ENCODE measurements around the gene NELFA. TPM values are rescaled to one million over a fixed set of nuclear protein-coding genes. Genes with fewer than 3 reads are reported as not detected.

The NELFA gene
- polyA plus RNA-seq, 4 donors: 28.9 to 47.1 (median 31.1) TPM

DNA sequence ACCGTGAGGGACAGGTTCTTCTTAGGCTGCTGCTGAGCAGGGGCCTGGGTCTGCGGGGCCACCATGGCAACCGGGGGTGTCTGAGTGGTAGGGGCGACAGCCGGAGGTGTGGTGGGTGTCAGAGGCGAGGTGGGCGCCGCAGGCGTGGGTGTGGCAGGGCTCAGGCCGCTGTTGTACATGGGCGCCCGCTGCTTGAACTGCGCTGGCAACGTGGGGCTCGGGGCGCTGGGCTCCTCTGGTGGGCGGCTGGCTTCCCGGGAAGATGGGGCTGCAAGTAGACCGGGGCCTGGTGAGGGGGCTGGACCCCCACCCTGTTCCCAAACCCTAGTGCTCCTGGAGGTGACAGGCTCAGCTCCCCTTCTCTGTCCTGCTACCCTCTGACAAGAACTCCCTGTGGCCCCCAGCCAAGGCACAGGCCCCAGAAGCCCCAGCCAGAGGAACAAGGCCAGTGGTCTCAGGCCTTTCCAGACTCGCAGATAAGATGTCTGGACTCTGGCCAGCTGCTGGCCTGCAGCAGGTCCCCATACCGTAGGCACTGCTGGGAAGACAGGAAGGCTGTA is 24.8 kb downstream of the NELFA start:
- DNase-seq (ENCODE audit: low read depth in 4 of 4, low spot score in 3 of 4): no peak

DNA sequence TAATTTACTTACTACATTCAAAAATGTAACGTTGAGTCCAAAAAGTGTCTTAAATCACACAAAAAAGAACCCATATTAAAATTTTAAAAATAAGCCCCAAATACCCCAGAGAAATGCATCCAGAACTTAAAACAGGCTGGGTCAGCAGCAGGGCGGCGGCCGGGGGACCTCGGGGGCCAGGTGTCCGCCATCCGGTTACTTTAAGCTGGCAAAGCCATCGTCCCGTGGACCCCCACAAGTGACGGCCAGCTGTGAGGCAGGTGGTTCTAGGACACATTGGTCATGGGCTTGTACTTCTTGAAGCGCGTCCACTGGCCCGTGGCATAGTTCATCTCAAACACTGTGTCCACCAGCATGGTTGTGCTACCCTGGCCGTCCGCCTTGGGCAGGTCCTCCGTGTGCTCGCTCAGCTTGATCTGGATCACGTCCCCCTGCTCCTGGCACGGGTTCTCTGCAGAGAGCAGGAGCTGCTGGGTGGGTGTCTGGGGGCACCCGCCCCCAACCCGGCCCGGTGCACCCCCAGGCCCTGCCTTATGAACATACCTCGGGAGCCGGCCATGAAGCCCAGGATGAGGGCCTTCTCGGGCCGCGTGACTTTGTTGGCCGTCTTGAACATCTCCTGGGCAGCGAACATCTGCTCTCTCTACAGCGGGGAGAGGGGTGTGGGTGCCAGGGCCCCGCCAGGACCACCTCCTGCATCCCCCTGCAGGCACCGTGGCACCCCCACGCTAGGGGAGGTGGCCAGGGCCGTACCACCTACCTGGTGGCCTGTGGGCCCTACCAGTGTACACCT is 25.5 kb downstream of the NELFA start:
- DNase-seq (ENCODE audit: low read depth in 4 of 4, low spot score in 3 of 4): no peak

DNA sequence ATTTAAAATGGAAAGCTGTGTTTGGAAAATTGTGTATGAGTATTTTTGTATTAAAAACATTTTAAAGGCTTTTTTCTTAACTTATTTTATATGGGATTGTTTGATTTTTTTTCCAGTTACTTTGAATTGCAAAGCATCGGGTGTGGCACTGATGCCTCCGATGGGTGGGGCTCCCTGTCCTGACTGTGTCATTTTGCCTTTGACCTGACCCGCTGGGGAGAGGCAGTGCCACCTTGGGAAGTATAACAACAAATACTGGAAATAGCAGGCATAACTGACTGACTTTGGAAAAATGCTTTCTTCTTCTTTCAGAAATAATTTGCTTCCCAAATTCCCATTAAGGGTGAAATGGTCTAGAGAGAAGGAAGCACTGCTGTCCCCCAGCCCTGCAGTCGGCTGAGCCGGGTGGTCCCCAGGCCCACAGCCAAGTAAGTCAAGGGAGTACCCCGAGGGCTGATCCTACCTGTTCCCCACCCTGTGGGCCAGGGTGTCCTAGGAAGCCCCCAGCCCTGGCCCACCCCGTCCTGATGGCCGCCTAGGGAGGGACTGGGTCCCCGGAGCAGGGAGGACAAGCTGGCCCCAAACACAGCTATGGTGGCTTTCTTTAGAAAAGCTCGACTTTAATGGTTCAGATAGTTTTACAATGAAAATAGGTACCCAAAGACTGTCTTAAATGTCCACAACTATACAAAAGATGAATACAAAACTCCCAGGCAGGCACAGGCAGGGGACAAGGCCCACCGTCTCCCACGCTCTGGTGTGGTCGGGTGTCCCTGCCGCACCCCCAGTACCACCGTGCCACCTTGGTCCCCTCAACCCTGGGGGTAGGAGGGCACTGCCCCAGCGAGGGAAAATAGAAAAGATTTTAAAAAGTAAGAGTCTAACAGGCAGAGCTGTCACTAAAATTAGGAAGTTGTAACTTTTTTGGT is 26.4 kb downstream of the NELFA start:
- DNase-seq (ENCODE audit: low read depth in 4 of 4, low spot score in 3 of 4): no peak

DNA sequence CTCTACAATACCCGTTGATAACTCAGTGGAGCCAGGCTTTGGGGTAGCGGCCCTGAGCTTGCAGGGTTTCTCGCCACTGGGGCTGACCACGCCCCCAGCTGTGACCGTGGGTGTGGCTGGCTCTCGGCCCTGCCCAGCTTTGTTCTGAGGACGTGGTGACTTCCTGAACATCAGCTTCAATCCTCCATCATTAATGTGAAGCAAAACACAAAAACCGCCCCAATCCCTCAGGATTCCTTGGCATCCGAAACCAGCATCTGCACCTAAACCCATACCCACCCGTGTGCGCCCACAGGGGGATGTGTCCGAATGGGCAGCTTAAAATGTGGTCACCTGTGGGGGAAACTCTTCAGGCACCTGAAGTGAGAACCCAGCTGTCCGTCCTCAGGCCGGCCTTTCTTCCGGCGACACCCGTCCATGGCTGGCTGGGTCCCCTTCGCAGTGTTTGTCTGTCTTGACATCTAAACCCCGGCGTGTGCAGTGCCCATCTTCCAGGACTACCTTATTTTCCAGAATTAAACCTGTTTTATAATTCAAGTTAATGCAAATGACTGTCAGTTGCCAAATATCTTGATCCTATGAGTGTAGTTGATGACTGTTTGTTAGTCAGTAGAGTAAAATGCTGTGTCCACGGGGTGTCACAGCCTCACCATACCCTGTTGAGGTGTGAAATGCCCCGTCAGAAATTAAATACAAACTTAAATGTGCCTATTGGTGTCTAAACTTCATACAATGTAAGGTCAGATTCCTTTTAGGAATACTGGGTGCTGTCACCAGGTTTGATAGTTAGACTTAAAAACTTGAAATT is 27.3 kb downstream of the NELFA start:
- DNase-seq (ENCODE audit: low read depth in 4 of 4, low spot score in 3 of 4): no peak

DNA sequence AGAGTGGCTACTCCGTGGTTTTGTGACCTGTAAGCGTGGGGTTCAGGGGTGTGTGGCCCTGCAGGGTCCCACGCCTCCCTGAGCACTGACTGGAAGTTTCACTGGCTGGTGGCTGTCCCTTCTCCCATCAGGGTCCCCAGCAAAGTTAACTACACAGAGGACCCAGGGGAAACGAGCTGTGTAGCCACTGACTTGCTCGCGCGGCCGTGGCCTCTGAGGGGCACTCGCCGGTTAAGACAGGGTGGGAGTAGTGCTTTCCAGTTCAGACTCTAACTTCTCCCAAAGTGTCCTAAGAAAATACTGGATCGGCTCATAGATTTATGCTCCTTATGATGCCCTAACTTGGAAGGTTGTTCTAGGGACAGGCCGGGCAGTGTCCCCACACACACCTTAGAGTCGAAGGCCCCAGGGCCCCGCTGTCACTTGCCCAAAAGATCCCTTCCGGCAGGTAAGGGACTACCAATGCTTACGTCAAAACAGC is 28.2 kb downstream of the NELFA start:
- no peak for DNase-seq (ENCODE audit: low read depth in 4 of 4, low spot score in 3 of 4)

DNA sequence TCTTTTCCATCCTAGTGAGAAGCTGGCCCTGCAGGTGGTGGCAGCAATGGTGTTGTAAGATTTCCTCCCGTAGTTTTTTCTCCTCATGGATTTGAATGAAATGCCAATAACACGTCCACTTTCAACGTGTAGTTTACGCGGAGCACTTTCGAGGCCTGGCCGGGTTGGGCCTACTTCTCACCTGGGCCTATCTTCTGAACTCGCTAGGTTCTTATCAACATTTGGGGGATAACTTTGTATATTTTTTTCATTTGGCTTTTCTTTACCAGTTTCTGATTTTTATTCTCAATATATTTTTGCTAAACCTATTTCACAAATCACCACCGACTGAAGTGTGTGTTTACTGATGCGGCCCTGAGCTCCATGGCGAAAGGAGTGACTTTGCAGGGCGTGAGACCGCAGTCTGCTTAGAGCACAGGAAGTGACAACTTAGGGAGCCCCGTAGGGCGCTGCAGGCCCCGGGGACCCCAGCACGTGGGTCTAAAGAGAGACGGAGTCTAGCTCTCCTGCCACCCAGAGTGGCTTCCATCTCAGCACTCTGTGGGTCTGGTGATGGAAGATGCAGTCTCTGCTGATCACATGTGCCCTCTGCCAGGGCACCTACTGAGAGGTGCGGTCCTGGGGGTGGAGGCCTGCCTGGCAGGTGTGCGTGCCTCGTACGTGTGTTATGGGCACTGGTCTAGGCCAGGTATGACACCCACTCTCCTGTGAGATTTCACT is 29.1 kb downstream of the NELFA start:
- DNase-seq (ENCODE audit: low read depth in 4 of 4, low spot score in 3 of 4): no peak

DNA sequence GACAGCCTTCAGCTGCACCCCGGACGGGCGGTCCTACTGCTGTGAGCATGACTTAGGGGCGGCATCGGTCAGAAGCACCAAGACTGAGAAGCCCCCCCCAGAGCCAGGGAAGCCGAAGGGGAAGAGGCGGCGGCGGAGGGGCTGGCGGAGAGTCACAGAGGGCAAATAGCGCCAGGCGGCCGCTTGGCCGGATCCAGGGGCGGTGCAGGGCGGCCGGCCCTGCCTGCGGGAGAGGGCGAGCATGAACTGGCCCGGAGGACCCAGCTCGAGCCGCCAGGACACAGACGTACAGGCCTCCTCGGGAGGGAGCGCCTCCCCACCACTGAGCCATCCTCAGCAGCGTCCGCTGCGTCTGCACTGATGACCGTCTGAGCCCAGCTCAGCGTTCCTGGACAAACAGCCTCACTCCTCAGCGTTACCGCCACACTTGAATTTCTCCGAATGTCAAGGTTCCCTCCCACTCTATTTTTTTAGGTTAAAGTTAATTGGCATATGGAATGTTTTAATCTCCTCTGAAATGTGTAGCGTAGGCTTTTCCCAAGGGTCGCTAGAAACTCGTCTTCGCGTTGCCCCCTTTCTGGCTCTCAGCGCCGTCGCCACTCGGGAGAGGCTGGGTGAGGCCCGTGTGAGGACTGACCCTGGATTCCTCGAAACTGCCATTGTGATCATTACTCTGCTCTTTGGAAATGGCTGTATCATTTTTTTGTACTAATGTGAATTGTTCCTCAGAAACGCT is 29.9 kb downstream of the NELFA start:
- no peak for DNase-seq (ENCODE audit: low read depth in 4 of 4, low spot score in 3 of 4)

DNA sequence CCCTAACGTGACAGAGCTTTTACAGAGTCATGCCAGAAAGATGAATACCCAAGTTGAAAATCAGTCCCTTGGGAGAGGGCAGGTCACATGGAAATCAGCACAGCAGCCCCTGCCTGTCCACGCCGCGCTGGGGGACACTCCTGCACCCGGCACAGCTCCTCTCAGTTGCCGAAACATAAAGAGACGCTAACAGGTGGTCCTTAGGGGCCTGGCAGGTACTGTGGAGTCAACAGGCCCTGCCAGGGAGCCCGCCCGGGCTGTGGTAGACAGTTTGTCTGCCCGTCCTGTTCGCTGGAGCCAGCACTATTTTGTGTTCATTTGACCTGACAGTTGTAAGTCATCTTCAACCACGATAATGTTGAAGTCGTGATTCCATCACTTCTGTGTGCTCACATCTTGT is 30.5 kb downstream of the NELFA start:
- no peak for DNase-seq (ENCODE audit: low read depth in 4 of 4, low spot score in 3 of 4)

DNA sequence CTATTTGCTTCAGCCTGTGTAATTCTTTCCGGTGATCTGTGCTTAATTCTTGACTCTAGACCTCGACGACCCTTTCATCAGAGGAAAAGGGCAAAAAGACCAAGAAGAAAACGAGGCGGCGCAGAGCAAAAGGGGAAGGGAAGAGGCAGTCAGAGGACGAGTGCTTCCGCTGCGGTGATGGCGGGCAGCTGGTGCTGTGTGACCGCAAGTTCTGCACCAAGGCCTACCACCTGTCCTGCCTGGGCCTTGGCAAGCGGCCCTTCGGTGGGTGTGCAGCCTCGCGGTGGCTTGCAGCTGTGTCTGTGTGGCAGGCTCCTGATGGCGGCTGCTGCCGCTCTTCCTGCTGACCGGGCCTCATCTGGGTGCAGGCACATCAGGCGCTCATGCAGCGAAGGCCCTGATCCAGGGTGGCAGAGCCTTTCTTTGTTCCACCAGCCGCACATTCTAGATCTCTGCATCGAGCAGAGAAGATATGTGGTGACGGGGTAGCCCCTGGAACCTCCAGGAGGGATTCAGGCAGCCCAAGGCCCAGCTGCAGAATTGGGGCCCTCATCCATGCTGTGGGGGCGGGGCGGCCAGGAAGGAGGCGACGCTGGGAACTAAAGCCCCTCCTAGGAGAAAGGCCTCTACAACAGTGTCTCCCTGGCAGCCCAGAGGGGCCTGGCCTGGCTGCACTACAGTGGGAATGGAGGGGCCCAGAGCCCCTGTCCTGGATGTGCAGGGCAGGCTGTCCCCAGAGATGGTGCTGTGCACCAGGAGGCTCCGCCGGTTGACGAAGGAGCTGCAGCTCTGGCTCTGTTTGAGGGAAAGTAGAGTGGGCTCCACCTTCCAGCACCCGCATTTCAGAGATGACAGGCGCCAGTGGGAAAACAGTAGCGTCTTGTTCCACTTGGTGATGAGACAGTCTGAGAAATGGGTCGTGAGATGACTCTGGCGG is 32.1 kb downstream of the NELFA start:
- DNase-seq (ENCODE audit: low read depth in 4 of 4, low spot score in 3 of 4): no peak

DNA sequence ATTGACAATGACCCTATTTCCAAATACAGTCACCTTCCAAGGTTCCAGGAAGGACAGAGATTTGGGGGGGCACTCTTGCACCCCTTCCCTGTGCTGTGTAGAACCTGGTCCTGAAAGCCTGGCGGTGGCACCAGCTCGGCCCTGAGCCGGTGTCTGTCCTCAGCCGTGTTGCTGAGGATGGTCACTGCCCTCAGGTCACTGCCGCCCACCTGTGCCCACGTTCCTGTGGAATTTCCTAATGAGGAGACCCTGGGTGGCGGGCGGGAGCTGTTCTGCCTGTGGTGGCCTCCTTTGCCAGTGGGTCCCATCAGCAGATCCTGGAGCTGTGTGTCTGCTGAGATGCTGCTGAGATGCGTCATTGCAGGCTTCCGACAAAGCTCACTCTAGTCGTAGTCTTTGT is 32.9 kb downstream of the NELFA start:
- no peak for DNase-seq (ENCODE audit: low read depth in 4 of 4, low spot score in 3 of 4)

DNA sequence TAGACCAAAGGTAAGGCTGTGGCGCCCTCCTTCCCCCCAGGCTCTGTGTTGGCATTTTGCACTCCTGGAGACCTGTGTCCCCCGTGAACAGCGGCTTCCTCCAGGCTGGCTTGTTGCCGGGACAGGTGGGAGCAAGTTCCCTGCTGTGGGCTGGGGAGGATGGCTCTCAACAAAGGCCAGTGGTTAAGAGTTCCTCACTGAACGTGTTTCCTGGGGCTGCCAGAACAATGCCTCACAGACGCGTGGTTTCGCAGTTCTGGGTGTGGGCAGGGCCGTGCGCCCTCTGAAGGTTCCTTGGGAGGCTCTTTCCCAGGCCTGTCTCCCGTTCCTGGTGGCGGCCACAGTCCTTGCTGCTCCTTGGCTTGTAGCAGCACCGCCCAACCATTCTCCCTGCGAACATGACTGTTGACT is 33.4 kb downstream of the NELFA start:
- no peak for DNase-seq (ENCODE audit: low read depth in 4 of 4, low spot score in 3 of 4)

DNA sequence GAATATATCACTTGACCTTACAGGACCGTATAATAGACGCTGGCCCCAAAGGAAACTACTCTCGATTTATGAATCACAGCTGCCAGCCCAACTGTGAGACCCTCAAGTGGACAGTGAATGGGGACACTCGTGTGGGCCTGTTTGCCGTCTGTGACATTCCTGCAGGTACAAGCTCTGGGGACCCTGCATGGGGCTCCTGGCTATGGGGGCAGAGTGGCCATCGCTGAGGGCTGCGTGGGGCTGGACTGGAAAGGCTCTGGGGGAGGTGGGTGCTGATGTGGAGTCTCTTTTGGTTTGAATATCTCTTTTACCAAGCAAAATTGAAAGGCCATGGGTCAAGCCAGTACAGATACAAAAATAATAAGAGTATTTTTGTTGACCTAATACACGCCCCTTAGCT is 33.9 kb downstream of the NELFA start:
- DNase-seq (ENCODE audit: low read depth in 4 of 4, low spot score in 3 of 4): no peak

DNA sequence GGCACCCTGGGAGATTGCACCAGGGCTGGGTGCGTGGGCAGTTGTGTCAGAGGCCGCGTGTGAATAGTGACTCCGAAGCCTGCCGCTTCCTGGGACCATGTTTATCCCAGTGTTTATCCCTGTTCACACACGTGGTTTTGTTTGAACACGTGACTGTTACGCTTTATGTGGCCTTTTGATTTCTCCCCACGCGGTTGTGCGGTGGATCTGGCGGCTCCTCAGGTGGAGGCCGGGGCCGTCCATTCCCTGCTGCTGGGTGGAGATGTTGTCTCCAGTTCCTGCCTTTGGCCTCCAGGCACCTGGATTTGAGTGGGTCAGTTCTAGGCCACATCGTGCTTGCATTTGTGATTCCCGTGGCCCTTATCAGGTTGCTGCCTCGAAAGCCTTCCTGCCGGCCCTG is 35.1 kb downstream of the NELFA start:
- no peak for DNase-seq (ENCODE audit: low read depth in 4 of 4, low spot score in 3 of 4)

DNA sequence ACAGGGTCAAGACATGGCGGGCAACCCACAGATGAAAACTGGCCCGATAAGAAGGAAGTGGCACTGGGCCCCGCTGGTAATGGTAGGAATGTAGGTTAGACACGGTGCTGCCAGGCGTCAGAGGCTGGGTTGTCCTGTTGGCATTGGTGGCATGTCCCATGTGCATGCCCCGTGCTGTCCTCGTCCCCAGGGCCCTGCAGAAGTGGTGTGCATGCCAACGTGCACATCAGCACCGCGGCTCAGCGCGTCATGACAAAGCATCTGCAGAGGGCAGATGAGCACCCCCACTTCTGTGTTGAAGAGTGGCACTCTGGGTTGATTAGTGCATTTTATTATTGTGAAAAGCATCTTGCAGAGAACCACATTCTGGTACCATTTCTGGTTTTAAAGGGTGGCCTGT is 35.6 kb downstream of the NELFA start:
- DNase-seq (ENCODE audit: low read depth in 4 of 4, low spot score in 3 of 4): no peak

DNA sequence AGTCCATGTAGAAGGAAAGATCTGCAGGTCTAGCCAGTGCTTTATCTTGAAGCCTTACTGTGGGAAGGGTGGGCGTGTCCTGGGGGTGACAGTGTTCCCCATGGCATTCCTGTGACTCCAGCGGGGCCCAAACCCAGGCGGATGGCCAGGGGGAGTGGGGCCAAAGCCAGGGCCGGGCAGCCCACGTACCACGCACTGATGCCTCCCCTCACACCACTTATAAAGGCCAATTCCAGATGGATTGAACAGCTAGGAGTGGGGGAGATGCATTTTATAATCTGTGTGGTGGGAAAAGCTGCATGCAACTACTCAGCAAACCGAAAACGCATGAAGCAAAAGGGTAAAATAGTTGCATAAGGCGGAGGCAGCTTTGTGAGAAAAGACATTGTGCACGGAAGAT is 36.4 kb downstream of the NELFA start:
- DNase-seq (ENCODE audit: low read depth in 4 of 4, low spot score in 3 of 4): no peak

DNA sequence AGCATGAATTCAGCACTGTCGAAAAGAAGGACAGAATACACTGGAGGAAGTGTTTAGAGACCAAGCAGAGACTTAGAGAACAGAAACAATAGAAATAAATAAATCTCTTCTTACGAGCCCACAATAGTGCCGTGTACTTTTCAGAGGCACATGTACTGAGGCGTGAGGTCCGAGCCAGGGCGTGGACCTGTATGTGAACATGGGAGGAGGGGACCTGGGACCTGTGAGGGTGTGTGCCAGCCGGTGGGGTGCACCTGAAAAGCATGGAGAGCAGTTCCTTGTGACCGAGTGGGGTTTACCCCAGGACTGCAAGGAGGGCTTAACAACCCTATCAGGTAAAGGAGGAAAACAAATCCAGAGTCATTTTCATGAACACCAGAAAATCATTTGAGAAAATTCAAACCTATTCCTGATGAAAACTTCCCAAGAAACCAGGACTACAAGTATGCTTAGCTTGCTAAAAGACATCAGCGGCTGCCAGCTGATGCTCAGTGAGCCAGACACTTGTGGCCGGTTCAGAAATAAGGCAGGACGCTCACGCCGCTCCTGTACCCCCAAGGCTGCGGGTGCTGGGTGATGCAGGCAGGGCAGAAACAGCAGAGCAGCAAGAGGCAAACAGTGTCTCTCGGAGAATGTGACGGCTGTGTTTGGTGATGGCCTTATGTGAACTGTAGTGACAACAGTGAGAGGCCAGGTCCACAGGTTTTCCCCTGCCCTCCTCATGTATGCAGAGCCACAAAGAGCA is 37.1 kb downstream of the NELFA start:
- DNase-seq (ENCODE audit: low read depth in 4 of 4, low spot score in 3 of 4): no peak

DNA sequence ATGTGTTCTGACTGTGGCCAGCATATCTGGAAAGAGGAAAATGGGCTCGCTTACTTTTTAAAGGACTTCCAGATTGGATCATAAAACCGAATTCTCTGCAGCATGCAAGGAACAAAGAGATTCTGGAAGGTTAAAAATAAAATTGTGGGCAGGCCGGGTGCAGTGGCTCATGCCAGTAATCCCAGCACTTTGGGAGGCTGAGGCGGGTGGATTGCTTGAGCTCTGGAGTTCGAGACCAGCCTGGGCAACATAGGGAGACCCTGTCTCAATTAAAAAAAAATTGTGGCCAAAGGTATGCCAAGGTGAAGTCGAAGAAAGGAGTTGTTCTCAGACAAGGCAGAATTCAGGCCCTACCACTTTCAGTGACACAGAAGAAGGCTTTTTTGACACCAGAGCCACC is 37.8 kb downstream of the NELFA start:
- DNase-seq (ENCODE audit: low read depth in 4 of 4, low spot score in 3 of 4): no peak
